ENCODE measurements around the gene ADGRV1. TPM values are rescaled to one million over a fixed set of nuclear protein-coding genes. Genes with fewer than 3 reads are reported as not detected.

ADGRV1 gene
- total RNA-seq, 1 experiment from 2014 or later, result 64.8 TPM

- no peak overlapping the region for H2AK5ac ChIP-seq (ENCODE audit: insufficient read length, low read length)
- no peak overlapping the region for H3K9ac ChIP-seq (ENCODE audit: extremely low read depth, insufficient read length, low read length)
- Mint-ChIP-seq H3K4me3 (no peak overlapping the region), H3K36me3 (ENCODE audit: insufficient read depth in 1 of 3, low read depth in 3 of 3) (peaks cover 9 to 15% (median 10%) of the 10 kb centered on the region in 3 experiments; a peak in 6 of 7 replicates), H3K27me3 (ENCODE audit: low read depth) (no peaks in the 10 kb centered on the region), H3K9me3 (no peaks in the 10 kb centered on the region), H3K4me1 (peaks cover 5 to 9% of the 10 kb centered on the region in 2 experiments), H3K27ac (no peak overlapping the region)
- H3K79me2 ChIP-seq (ENCODE audit: insufficient read depth, low read length), result no peaks in the 10 kb centered on the region
- DNase-seq, result no peak
- H3K18ac ChIP-seq (ENCODE audit: insufficient read length, low read depth, low read length), result no peak overlapping the region
- H4K8ac ChIP-seq (replicated peaks; ENCODE audit: insufficient read length, low read depth, low read length), result no peak overlapping the region
- no peak overlapping the region for H2BK120ac ChIP-seq (ENCODE audit: low read depth, low read length, poor library complexity, severe bottlenecking)
- H3T11ph ChIP-seq (ENCODE audit: low read length), result no peak overlapping the region
- no peak for TF ChIP-seq CTCF (conservative IDR thresholded peaks at IDR 0.05)
- H3K4me1 ChIP-seq (ENCODE audit: insufficient read depth, low read length), result 0 out of 2 replicates have a peak, but pooled peaks cover 2% of the 10 kb centered on the region
- no peaks in the 10 kb centered on the region for H3K79me1 ChIP-seq (ENCODE audit: insufficient read depth, low read depth, low read length, poor library complexity, severe bottlenecking)
- H3K27me3 ChIP-seq (ENCODE audit: insufficient read depth, low read length), result no peaks in the 10 kb centered on the region
- H3K4ac ChIP-seq (ENCODE audit: low read depth, low read length), result no peak overlapping the region
- no peak overlapping the region for H2BK12ac ChIP-seq (ENCODE audit: insufficient read length, low read depth, low read length)
- H2BK20ac ChIP-seq (ENCODE audit: low read depth, low read length, poor library complexity, severe bottlenecking), result no peak overlapping the region
- no peak overlapping the region for H3K56ac ChIP-seq (ENCODE audit: insufficient read length, low read depth, low read length)
- H3K9me3 ChIP-seq (ENCODE audit: control insufficient read depth, low read depth, low read length), result no peaks in the 10 kb centered on the region
- H4K5ac ChIP-seq (ENCODE audit: insufficient read length, low read depth, low read length), result no peak overlapping the region
- no peaks in the 10 kb centered on the region for H4K20me1 ChIP-seq (ENCODE audit: control insufficient read depth, insufficient read depth, insufficient read length)
- H3K4me2 ChIP-seq (ENCODE audit: insufficient read depth, insufficient read length, low read length), result no peak overlapping the region
- no peak overlapping the region for H2BK15ac ChIP-seq (ENCODE audit: low read depth, low read length)
- H3K27ac ChIP-seq (ENCODE audit: insufficient read length, low read depth, low read length), result no peak overlapping the region
- H2AFZ ChIP-seq (ENCODE audit: low read length), result no peak overlapping the region
- WGBS (ENCODE audit: extremely low coverage, insufficient read length, low lambda C conversion rate), result no CpG with 5 or more reads among the region's 4 CpGs
- H3K23ac ChIP-seq (ENCODE audit: insufficient read length, low read depth, low read length), result no peak overlapping the region
- H4K91ac ChIP-seq (ENCODE audit: insufficient read length, low read depth, low read length), result no peak overlapping the region
- H3K23me2 ChIP-seq (ENCODE audit: insufficient read length, low read depth, low read length, poor library complexity, severe bottlenecking), result no peaks in the 10 kb centered on the region
- no peak overlapping the region for H3K14ac ChIP-seq (ENCODE audit: insufficient read depth, low read length)
- no peak overlapping the region for H2BK5ac ChIP-seq (ENCODE audit: insufficient read length, low read length)
Observed at GRCh38 chr5:90987726-90988125, 429.1 kb downstream of the ADGRV1 start.

Data from H9 (cell line).